GM18873 (cell line): Measurements from ENCODE around the gene SLC16A9.
A peak's percentile ranks its signal among the peaks of the same experiment; 100 is the strongest.
"Not testable (repeated sequence)": the region's sequence is repeated elsewhere in the genome, so short reads cannot be mapped to it uniquely, and the experiment has no call there.

Experiments used
- ATAC-seq: cut with Tn5 transposase; IDR thresholded peaks from one replicate; pipeline ENCODE4 v1.9.1; 2021; ENCODE audit warnings: mild to moderate bottlenecking, moderate library complexity, moderate number of reproducible peaks; ENCODE audit not compliant: unreplicated experiment, low FRiP score

The SLC16A9 gene

GRCh38 chr10:59682986-59683937 lies 26.4 kb downstream of the SLC16A9 start:
- no peak for ATAC-seq

DNA sequence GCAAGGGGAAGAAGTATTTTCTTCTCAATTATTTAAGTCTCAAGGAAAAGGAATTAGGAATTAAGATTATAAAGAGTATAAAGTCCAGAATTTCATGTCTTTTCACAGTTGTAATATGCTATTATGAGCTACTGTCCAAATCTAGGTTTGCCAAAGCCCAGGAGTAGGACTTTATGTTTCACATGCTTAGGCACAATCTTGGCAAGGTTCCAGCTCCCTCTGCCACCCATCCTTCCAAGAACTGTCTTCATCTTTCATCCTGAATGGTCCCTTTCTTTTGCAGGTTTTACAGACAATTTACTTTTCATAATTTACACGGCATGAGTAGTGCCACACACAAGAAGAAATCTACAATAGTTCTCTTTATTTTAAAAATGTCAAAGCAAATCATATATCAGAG lies 29.5 kb downstream of the SLC16A9 start:
- no peak for ATAC-seq

DNA sequence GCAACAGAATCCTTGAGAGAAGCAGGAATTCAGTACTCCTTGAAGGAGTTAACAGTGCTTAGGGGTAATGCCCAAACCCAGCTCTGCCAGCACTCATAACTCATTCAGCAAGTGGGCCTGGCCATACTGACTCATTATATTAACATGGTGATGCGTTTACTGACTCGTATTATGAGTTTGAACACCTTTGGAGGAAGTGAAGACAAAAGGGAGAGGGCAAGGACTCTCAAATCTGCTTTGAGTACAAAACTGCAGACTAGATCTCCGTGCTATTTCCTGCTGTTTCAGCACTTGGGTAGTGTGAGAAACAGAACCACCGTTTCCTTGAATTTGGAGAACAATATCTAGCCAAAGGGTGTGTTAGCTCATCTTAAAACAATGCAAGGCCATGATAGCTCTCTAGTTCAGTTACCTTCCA lies 30.8 kb downstream of the SLC16A9 start:
- peak; percentile 85 for ATAC-seq

- no peak for ATAC-seq
Observed at GRCh38 chr10:59677253-59677831, 32.3 kb downstream of the SLC16A9 start.

GRCh38 chr10:59675812-59676211 lies 33.8 kb downstream of the SLC16A9 start:
- ATAC-seq: no peak

GRCh38 chr10:59674215-59674836 lies 35.3 kb downstream of the SLC16A9 start:
- no peak for ATAC-seq

GRCh38 chr10:59672150-59672875 lies 37.3 kb downstream of the SLC16A9 start:
- no peak for ATAC-seq

DNA sequence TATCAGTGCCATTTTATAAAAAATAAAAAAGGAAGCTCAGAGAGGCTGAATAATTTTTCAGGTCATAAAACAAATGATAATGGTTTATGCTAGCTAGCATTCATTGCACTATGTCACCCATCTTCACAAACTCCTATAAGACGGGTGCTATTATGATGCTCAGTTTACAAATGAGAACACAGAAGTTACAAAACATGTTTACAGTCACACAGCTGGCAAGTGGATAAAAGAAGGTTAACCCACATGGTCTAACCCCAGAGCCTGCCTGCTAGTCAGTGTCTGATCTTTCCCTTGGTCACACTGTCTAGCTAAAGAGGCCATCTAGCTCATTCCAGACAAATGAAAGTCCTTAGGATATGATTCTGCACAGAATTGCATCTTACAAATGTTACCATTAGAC lies 39.4 kb downstream of the SLC16A9 start:
- ATAC-seq: no peak

GRCh38 chr10:59668096-59668495 lies 41.6 kb downstream of the SLC16A9 start:
- no peak for ATAC-seq

GRCh38 chr10:59666310-59666709 lies 43.3 kb downstream of the SLC16A9 start:
- ATAC-seq: no peak

- ATAC-seq: not testable (repeated sequence)
Observed at GRCh38 chr10:59663213-59663612, 46.4 kb downstream of the SLC16A9 start.

- no peak for ATAC-seq
Observed at GRCh38 chr10:59657724-59658123, 51.9 kb downstream of the SLC16A9 start.

- ATAC-seq: no peak
Observed at GRCh38 chr10:59655309-59655708, 54.3 kb downstream of the SLC16A9 start.

- no peak for ATAC-seq
Observed at GRCh38 chr10:59654007-59654406, 55.6 kb downstream of the SLC16A9 start.

DNA sequence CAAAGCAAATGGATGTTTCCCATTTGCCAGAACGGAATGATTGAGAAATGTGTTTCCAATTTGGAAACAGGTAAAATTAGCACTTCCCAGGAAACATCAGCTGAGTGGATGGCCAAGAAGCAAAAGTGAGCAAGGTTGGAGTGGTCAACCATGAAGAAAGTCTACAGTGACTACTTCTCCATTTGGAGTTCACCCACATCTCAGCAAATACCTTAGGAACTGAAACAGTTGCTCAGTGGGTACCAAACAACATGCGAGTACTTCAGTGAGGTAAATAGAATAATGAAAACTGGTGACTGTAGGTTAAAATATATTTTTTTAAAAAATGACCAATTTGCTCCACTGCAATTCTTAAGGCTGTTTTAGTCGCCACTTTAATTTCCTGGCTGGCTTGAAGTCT lies 57.7 kb downstream of the SLC16A9 start:
- ATAC-seq: no peak

DNA sequence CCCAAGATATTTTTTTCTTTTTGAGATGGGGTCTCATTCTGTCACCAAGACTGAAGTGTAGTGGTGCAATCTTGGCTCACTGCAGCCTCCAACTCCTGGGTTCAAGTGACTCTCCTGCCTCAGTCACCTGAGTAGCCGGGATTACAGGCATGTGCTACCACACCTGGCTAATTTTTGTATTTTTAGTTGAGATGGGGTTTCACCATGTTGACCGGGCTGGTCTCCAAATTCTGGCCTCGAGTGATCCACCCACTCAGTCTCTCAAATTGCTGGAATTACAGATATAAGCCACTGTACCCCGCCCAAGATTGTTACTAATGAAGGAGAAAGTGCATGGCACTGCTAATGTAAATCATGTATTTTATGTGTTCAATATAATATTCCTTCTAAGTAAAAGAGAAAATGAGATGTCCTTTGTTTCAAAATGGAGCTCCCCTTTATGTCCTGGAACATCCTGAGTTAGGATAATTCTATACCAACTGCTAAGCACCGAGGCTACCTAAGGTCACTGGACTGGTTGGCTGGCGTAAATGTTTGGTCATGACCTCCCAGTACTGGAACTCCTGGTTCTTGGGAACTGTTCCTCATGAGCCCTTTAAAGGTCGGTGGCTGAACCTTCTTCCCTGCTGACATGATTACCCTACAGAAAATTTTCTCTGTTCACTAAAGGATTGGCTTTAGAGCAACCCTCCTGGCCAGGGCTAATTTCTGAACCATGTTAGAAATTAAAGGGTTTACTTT lies 59.9 kb downstream of the SLC16A9 start:
- ATAC-seq: no peak

DNA sequence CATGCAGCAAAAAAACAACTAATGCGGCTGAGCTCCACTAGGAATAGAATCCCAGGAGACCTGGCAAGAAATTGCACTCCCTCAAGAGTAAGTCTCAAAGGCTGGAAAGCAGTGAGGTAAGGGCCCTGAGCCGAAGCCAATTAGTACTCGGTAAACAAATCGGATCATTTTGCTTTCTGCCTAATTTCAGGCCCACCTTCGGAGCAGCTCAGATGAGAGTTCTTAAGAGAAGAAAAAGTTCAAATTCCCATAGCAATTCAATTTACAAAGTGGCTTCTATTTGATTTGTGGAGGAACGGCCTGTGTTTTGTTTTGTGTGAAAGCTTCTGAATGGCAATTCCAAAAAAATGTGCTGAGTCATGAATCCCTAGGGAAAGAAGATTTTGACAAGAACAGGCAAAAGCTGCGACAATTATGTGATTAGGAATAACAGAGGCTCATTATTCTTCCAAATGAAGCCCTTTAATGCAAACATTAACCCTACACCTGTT lies 60.9 kb downstream of the SLC16A9 start:
- ATAC-seq: no peak

DNA sequence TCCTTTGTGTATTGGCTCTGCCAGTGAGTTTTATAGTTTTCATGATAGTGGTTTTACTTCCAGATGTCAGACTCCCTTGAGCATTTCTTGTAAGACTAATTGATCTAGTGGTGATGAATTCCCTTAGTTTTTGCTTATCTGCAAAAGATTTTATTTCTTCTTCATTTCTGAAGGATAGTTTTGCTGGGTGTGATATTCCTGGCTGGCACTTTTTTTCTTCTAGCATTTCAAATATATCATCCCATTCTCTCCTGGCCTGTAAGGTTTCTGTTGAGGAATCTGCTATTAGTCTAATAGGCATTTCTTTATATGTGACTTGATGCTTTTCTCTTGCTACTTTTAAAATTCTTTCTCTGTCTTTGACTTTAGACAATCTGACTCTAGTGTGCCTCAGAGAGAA lies 64.8 kb downstream of the SLC16A9 start:
- ATAC-seq: no peak

- not testable (repeated sequence) for ATAC-seq
Observed at GRCh38 chr10:59641688-59642087, 68.0 kb downstream of the SLC16A9 start.
